K562 (cell line): Measurements from ENCODE around the gene RBMS3. TPM values are rescaled to one million over a fixed set of nuclear protein-coding genes. Genes with fewer than 3 reads are reported as not detected.

Experiments
- ATAC-seq: fragments of 200-7000 bp; cut with Tn5 transposase; 3 replicates; pipeline ENCODE4 v1.9.1; 2020; ENCODE audit warnings: moderate library complexity
- BruUV-seq: library from RNA; stranded (reverse); fragments of 400-500 nt; replicated peaks from 2 replicates; lab custom pipeline; 2021; lab: Mats Ljungman, UMichigan
- CTCF ChIA-PET: fragments of 300-600 bp; formaldehyde crosslinking; extraction: SDS; loops from one replicate; lab custom pipeline; 2021; ENCODE audit warnings: low intra/inter-chr PET ratio; lab: Yijun Ruan, JAX
- POLR2A ChIA-PET: fragments of 300-600, 350-650 bp; sonication (Branson Sonifier 250); formaldehyde crosslinking; extraction: SDS; loops from one replicate; lab custom pipeline; 2021; ENCODE audit warnings: antibody characterized with exemption, inconsistent platforms; lab: Yijun Ruan, JAX
- DNase-seq, 4 experiments: peaks; one replicate each; pipeline versions ENCODE4 v3.0.0 to v3.0.0-alpha.2; 2011 to 2018; ENCODE audit warnings: low spot score in 3 of 4, mixed read lengths in 3 of 4; ENCODE audit errors: extremely low read depth in 1 of 4
- FAIRE-seq: peaks from 2 replicates; lab custom pipeline; 2011; peaks lifted over from hg19 to GRCh38; lab: Jason Lieb, UNC
- H2AFZ ChIP-seq: 2 replicates; pipeline ENCODE4 v1.6.0; 2011; ENCODE audit warnings: low read depth, low read length, control low read depth, inconsistent platforms
- H3K27ac ChIP-seq: fragments of 200-600 bp; 3 replicates; pipeline ENCODE4 v1.8.0; 2011; ENCODE audit warnings: low read depth, mild to moderate bottlenecking, control low read depth, inconsistent platforms, low read length, moderate library complexity, mixed read lengths; ENCODE audit errors: extremely low read depth
- H3K27me3 ChIP-seq, 2 experiments: fragments of 300-600 bp in 1 of 2; 2 replicates in 1 of 2; 3 replicates in 1 of 2; pipeline versions ENCODE4 v1.6.0 to v1.8.0; 2011; ENCODE audit warnings: inconsistent platforms in 2 of 2, low read length in 2 of 2, mild to moderate bottlenecking in 1 of 2, mixed read lengths in 1 of 2, moderate library complexity in 1 of 2; ENCODE audit not compliant: control insufficient read depth in 2 of 2, insufficient read depth in 2 of 2
- H3K36me3 ChIP-seq: fragments of 300-600 bp; 3 replicates; pipeline ENCODE4 v1.8.0; 2011; ENCODE audit warnings: mild to moderate bottlenecking, low read length, inconsistent platforms; ENCODE audit not compliant: control insufficient read depth, insufficient read depth
- H3K4me1 ChIP-seq, 2 experiments: fragments of 200-600 bp in 1 of 2; replicated peaks in 1 of 2; 2 replicates in 1 of 2; 3 replicates in 1 of 2; pipeline versions ENCODE4 v1.5.1 to v1.8.0; 2011; ENCODE audit warnings: inconsistent platforms in 2 of 2, low read length in 2 of 2, mild to moderate bottlenecking in 1 of 2, mixed read lengths in 1 of 2, moderate library complexity in 1 of 2; ENCODE audit not compliant: control insufficient read depth in 2 of 2, insufficient read depth in 2 of 2
- H3K4me2 ChIP-seq: 2 replicates; pipeline ENCODE4 v1.6.1; 2011; ENCODE audit warnings: low read length, control low read depth, inconsistent platforms, mixed read lengths; ENCODE audit not compliant: insufficient read depth
- H3K4me3 ChIP-seq: fragments of 200-600 bp; sonication (generic), shearing (Covaris generic); 2 replicates; pipeline ENCODE4 v1.5.1; 2016; ENCODE audit warnings: control low read depth, inconsistent platforms
- H3K79me2 ChIP-seq: fragments of 200-600 bp; 3 replicates; pipeline ENCODE4 v1.8.0; 2011; ENCODE audit warnings: low read length, inconsistent platforms; ENCODE audit not compliant: control insufficient read depth, insufficient read depth
- H3K9ac ChIP-seq, 2 experiments: 2 replicates each; pipeline versions ENCODE4 v1.6.0 to v1.6.1; 2011; ENCODE audit warnings: low read depth in 2 of 2, low read length in 2 of 2, control low read depth in 1 of 2, inconsistent platforms in 1 of 2, mild to moderate bottlenecking in 1 of 2, mixed read lengths in 1 of 2; ENCODE audit not compliant: insufficient read depth in 1 of 2
- H3K9me1 ChIP-seq: one replicate; pipeline ENCODE4 v1.6.0; 2011; ENCODE audit warnings: inconsistent platforms, mild to moderate bottlenecking, low read length, moderate library complexity; ENCODE audit not compliant: control insufficient read depth, insufficient read depth
- H3K9me3 ChIP-seq: replicated peaks from 2 replicates; pipeline ENCODE4 v1.5.1; 2011; ENCODE audit warnings: low read depth, low read length, inconsistent platforms; ENCODE audit not compliant: control insufficient read depth, insufficient read depth
- H4K20me1 ChIP-seq: replicated peaks from 2 replicates; pipeline ENCODE4 v1.6.1; 2011; ENCODE audit warnings: low read length, inconsistent platforms, mixed read lengths; ENCODE audit not compliant: control insufficient read depth, insufficient read depth
- BACH1 ChIP-seq: fragments of 200-800 bp; sonication (Bioruptor generic); IDR thresholded peaks from 2 replicates; pipeline ENCODE4 v1.6.1; 2016; ENCODE audit warnings: missing genetic modification characterization, missing compliant biosample characterization
- BRCA1 ChIP-seq, 2 experiments: fragments of 450-650 bp in 1 of 2; sonication (generic) in 1 of 2; formaldehyde crosslinking in 1 of 2; IDR thresholded peaks; 2 replicates each; pipeline versions ENCODE4 v1.5.0 to v1.6.1; 2017 to 2020; ENCODE audit warnings: mild to moderate bottlenecking in 1 of 2, missing genetic modification reagents in 1 of 2
- CBX2 ChIP-seq: fragments of 200-600 bp; sonication (generic); IDR thresholded peaks from one replicate; pipeline ENCODE4 v1.6.1; 2012; ENCODE audit warnings: mild to moderate bottlenecking, low read length, inconsistent platforms; ENCODE audit not compliant: insufficient read depth, poor library complexity, severe bottlenecking
- HOXB6 ChIP-seq: fragments of 250-450 bp; sonication (Bioruptor Pico); IDR thresholded peaks from 2 replicates; pipeline ENCODE4 v1.5.1; 2022; ENCODE audit warnings: mild to moderate bottlenecking, borderline replicate concordance
- MIER1 ChIP-seq: fragments of 450-650 bp; IDR thresholded peaks from 2 replicates; pipeline ENCODE4 v1.6.1; 2016; ENCODE audit warnings: antibody characterized with exemption, mild to moderate bottlenecking, low read depth
- PHB2 ChIP-seq: fragments of 450-650 bp; IDR thresholded peaks from 2 replicates; pipeline ENCODE4 v1.6.1; 2017; ENCODE audit warnings: low read depth
- SMARCC2 ChIP-seq: fragments of 450-650 bp; IDR thresholded peaks from 2 replicates; pipeline ENCODE4 v1.6.1; 2017; ENCODE audit warnings: antibody characterized with exemption, moderate library complexity, mild to moderate bottlenecking, low read depth
- ZNF175 ChIP-seq: fragments of 200-800 bp; sonication (Bioruptor generic); IDR thresholded peaks from 2 replicates; pipeline ENCODE4 v1.6.1; 2016; ENCODE audit warnings: low read depth, mild to moderate bottlenecking, missing genetic modification characterization, missing compliant biosample characterization
- ZNF274 ChIP-seq: IDR thresholded peaks from 2 replicates; pipeline ENCODE4 v1.6.1; 2011; ENCODE audit warnings: low read depth, mild to moderate bottlenecking, low read length, moderate library complexity, borderline replicate concordance
- ZNF449 ChIP-seq: fragments of 250-450 bp; sonication (Bioruptor Pico); IDR thresholded peaks from 2 replicates; pipeline ENCODE4 v1.8.0; 2022; ENCODE audit warnings: moderate library complexity, mild to moderate bottlenecking, inconsistent platforms
- ZNF507 ChIP-seq: conservative IDR thresholded peaks from 2 replicates; pipeline ENCODE4 v1.6.1; 2017; ENCODE audit warnings: missing genetic modification characterization, missing compliant biosample characterization
- ZNF561 ChIP-seq: fragments of 450-650 bp; formaldehyde crosslinking; conservative IDR thresholded peaks from 2 replicates; pipeline ENCODE4 v1.4.0; 2020; ENCODE audit warnings: mild to moderate bottlenecking, moderate library complexity
- WGBS: fragments of 100-300 bp; shearing (Covaris generic); methylation state at CpG from one replicate; pipeline ENCODE4 v1.1.6; 2016; ENCODE audit warnings: low coverage, mixed read lengths; ENCODE audit not compliant: insufficient coverage; ENCODE audit errors: missing lambda C conversion rate; 5-methylcytosine and 5-hydroxymethylcytosine counted together
- in situ Hi-C: fragments of 300-500 bp; cut with MboI; formaldehyde crosslinking; loops from 4 replicates; pipeline ENCODE4 v1.15.0; 2018; ENCODE audit warnings: inconsistent platforms, mixed read lengths
- intact Hi-C: fragments of 100-400 bp; cut with micrococcal nuclease; formaldehyde crosslinking; loops from 2 replicates; pipeline ENCODE4 v1.14.2; 2022
- polyA plus RNA-seq, 8 experiments: library from polyadenylated mRNA; depleted of rRNA in 4 of 8; stranded (reverse) in 5 of 8; unstranded in 3 of 8; fragments of >200 nt; fragmentation: Nextera tagmentation in 2 of 8; fragmentation: Illumina TruSeq in 1 of 8; extraction: Ambion mirVana in 2 of 8; extraction: Trizol in 1 of 8; gene quantifications; 2 replicates each; pipeline versions ENCODE4 v1.2.1 to v1.2.3, GENCODE V29; 2011 to 2014; ENCODE audit warnings: inconsistent platforms in 1 of 8, missing spikeins in 1 of 8
- total RNA-seq, 7 experiments: library from RNA; depleted of rRNA in 6 of 7; stranded (reverse); fragments of >200 nt in 6 of 7; fragmentation: Illumina TruSeq in 2 of 7; extraction: Trizol in 2 of 7; gene quantifications; 2 replicates each; pipeline versions ENCODE4 v1.2.1 to v1.2.3, GENCODE V29; 2011 to 2021; ENCODE audit warnings: low replicate concordance in 1 of 7

Gene RBMS3
- total and polyA plus RNA-seq, 9 of the 15 experiments (the other 6 are each of a cell fraction or from before 2014, with no cell fraction given) = 0.20 TPM; not detected in 8

- 6% methylated on average over 1 of the region's 1 CpG for WGBS
- Histone ChIP-seq H3K9me1 (no peaks in the 10 kb centered on the region), H3K27me3 (no peaks in the 10 kb centered on the region), H3K27ac (no peak overlapping the region), H3K4me3 (no peak overlapping the region), H3K4me2 (no peak overlapping the region), H2AFZ (no peak overlapping the region), H3K4me1 (no peaks in the 10 kb centered on the region), H4K20me1 (no peaks in the 10 kb centered on the region), H3K79me2 (no peaks in the 10 kb centered on the region), H3K9ac (no peak overlapping the region), H3K9me3 (no peaks in the 10 kb centered on the region), H3K36me3 (no peaks in the 10 kb centered on the region)
- TF ChIP-seq BRCA1 (IDR thresholded peaks at IDR 0.05) (no peak), BRCA1 (CRISPR knock-in tag; IDR thresholded peaks at IDR 0.05) (no peak), ZNF175 (CRISPR knock-in tag) (no peak), ZNF561 (no peak), SMARCC2 (no peak), ZNF274 (no peak), PHB2 (no peak), MIER1 (no peak), HOXB6 (no peak), ZNF449 (CRISPR knock-in tag) (no peak), CBX2 (no peak), BACH1 (tag) (no peak), ZNF507 (tag) (no peak)
- DNase-seq (no peak), FAIRE-seq (no peak), ATAC-seq (no peak)
- in situ Hi-C loops (no loop called here), intact Hi-C loops (no loop called here)
- POLR2A ChIA-PET = no interaction called here
- BruUV-seq = no TSS peak
- CTCF ChIA-PET = no interaction called here
Observed at GRCh38 chr3:29346828-29347227, 66.0 kb downstream of the RBMS3 start.
